Glomerular endothelial cell (primary cell): ENCODE measurements around the gene SLC12A4. TPM values are rescaled to one million over a fixed set of nuclear protein-coding genes. Genes with fewer than 3 reads are reported as not detected.
"Not testable (repeated sequence)": the region's sequence is repeated elsewhere in the genome, so short reads cannot be mapped to it uniquely, and the experiment has no call there.

Experiments
- DNase-seq: peaks from one replicate; pipeline ENCODE4 v3.0.0-alpha.2; 2011; ENCODE audit warnings: low read depth, low spot score; ENCODE audit errors: extremely low read depth
- total RNA-seq: library from RNA; depleted of rRNA; stranded (reverse); fragments of >200 nt; gene quantifications from 2 replicates; pipeline ENCODE4 v1.2.3, GENCODE V29; 2015

The SLC12A4 gene
- total RNA-seq: 44.6 and 99.8 TPM in 2 replicates

- no peak for DNase-seq
These were observed at the start of gene SLC12A4 for GRCh38 chr16:67968400-67969253. TSS of gene SLC12A4 (minus strand) at chr16:67968637. CDS start at chr16:67968553, 84 bp downstream.

DNA sequence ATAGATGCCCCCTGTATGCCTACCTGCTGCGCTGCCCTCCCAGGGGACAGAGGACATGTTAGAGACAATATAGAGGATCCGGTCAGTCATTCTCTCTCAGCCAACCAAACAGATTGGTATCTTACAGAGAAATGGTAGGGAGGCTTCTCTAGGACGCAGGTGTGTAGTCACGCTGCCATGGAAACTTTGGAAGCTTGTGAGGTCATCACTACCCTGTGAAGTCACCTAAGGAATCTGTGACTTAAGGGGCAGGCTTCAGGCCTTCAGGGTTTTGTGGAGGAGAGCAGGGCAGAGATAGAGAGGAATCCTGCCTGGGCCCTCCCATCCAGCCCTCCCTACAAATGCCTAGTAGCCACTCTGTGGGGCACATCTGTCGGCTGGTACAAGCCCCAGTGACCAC, 47.2 kb upstream of the SLC12A4 start, which contains the start of gene DPEP2NB:
Gene DPEP2NB, minus strand, starts transcription at position 231 of the 400 bp plus-strand sequence. Its CDS starts 141 bp downstream, at position 90.
- DNase-seq: no peak

DNA sequence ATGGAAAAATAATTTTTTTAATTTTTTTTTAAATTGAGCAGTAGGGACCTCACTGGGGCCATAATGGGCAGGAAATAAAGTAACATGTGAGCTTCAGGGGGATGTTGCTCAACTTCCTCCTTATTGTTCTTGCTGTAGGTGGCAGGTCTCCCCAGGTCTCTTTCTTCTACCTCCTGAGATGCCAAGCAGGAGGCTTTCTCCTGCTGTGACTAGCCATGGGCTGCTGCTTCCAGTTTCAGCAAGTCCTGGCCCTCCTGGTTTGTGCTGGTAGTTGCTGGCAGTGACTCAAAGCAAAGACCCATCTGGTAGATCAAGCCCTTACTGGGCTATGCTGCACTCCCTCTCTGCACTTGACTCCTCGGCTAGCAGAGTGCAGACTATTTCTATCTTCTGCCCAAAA, 45.0 kb upstream of the SLC12A4 start:
- DNase-seq: no peak

DNA sequence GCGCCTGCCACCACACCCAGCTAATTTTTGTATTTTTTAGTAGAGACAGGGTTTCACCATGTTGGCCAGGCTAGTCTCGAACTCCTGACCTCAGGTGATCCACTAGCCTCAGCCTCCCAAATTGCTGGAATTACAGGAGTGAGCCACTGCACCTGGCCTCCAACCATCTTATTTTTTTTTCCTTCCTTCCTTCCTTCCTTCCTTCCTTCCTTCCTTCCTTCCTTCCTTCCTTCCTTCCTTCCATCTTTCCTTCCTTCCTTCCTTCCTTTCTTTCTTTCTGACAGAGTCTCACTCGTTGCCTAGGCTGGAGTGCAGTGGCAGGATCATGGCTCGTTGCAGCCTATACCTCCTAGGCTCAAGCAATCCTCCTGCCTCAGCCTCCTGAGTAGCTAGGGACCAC, 41.4 kb upstream of the SLC12A4 start:
- not testable (repeated sequence) for DNase-seq

DNA sequence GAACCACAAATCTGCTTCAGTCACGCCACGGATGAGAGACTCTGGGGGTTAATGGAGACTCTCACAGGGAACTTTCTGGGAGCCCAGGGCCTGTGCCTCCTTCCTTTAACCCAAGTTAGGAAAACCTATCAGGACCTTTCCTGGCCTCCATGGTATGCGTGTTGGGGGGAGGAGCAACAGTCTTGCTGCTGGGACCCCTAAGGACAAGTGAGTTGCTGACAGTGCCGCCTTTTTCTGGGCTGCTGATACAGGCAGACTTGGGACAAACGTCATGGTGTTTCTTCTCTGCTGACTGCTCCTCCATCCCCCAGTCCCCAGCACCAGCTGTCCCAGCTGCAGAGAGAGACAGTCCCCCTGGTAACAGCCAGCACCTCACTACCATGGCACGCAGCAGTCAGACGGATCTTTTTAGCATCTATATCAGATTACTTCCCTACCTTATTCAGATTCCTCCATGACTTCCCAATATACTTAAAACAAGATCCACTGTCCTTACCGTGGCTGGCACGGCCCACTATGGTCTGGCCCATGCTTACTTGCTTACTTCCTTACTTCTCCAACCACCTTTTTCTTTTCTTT, 40.8 kb upstream of the SLC12A4 start:
- DNase-seq: no peak

DNA sequence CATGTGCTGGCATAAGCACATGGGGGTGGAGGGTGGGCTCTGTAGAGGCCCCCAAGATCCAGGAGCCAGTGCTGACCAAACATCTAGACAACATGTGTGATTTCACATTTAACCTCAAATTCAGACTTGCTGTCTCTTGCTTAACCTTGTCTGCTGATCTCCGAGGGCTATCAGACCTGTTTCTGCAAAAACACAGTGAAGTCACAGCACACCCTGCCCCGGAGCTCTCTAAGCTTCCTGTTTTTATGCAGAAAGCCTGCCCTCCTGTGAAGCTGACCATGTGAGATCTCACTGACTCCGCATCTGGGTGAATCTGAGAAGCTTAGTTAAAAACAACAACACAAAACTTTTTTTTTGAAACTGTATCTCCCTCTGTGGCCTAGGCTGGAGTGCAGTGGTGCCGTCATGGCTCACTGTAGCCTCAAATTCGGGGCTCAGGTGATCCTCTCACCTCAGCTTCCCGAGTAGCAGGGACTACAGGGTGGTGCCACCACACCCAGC, 37.4 kb upstream of the SLC12A4 start:
- DNase-seq: no peak

GRCh38 chr16:68005211-68005610, 36.8 kb upstream of the SLC12A4 start:
- no peak for DNase-seq

DNA sequence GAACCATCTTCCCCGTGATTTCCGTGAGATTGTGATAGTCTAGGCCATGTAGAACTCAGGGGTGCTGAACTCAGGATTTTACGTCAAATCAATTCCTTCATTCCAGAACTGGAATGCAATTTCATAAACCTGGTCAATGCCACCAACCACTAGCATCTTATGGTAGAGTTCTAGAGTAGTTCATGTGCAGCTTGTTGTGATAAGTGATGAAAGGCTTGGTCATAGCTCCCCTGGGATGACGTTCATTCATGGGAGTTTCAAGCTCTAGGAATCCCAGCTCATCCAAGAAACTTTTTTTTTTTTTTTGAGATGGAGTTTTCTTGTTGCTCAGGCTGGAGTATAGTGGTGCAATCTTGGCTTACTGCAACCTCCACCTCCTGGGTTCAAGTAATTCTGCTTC, 34.6 kb upstream of the SLC12A4 start:
- no peak for DNase-seq

DNA sequence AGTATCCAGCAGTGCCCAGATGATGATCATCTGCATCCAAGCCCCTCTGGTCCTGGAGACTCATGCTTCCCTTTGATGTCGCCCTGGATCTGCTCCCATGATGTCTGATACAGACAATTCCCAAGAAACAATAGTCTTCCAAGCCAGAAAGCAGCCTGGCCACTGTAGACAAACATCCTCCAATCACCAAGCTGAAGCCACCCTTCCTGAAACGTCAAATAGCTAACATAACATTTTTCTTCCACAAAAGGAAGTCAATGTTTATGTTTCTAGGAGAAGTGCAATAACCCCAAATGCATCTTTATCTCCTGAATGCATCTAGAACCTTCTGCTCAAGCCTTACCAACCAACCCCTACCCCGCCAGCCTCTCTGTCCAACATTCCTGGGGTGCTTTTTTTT, 32.0 kb upstream of the SLC12A4 start:
- no peak for DNase-seq

DNA sequence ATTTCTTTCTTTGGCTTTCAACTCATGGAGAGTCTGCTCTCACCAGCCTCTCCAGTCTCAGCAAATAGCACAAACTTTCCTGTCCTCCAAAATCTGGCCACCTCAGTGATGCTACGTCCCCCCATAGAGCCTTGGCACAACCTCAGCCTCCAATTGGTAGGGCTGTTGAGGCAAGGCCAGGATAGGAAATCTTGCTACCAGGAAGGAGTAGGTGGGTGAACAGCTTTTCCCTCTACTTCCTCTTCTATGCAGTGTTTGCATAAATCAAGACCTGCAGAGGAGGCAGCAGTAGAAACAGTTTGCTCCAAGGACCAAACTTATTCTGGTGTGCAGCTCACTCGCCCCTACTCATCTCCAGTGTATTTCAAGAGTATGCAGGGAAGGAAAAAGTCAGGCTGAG, 31.5 kb upstream of the SLC12A4 start:
- DNase-seq: no peak

DNA sequence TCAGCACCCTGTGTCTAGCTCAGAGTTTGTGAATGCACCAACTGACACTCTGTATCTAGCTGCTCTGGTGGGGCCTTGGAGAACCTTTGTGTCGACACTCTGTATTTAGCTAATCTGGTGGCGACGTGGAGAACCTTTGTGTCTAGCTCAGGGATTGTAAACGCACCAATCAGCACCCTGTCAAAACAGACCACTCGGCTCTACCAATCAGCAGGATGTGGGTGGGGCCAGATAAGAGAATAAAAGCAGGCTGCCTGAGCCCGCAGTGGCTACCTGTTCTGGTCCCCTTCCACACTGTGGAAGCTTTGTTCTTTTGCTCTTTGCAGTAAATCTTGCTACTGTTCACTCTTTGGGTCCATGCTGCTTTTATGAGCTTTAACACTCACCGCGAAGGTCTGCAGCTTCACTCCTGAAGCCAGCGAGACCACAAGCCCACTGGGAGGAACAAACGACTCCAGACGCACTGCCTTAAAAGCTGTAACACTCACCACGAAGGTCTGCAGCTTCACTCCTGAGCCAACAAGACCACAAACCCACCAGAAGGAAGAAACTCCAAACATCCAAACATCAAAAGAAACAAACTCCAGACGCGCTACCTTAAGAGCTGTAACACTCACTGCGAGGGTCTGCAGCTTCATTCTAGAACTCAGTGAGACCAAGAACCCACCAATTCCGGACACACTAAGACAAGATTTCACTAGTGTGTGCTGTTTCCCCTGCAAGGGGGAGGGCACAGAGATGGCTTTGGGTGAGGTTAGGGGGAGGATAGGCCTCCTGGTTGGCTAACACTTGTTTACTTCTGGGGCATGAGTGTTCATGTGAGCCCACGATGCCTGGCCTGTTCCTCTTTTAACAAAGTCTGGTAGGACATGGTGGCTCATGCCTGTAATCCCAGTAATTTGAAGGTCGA, 30.6 kb upstream of the SLC12A4 start, which contains the start of gene DPEP2:
Gene DPEP2, minus strand, starts transcription at position 706 of the 910 bp plus-strand sequence. CDS start 6,272 bp downstream, outside the sequence.
- DNase-seq: not testable (repeated sequence)

GRCh38 chr16:67998231-67998778, 29.9 kb upstream of the SLC12A4 start:
- DNase-seq: not testable (repeated sequence)

DNA sequence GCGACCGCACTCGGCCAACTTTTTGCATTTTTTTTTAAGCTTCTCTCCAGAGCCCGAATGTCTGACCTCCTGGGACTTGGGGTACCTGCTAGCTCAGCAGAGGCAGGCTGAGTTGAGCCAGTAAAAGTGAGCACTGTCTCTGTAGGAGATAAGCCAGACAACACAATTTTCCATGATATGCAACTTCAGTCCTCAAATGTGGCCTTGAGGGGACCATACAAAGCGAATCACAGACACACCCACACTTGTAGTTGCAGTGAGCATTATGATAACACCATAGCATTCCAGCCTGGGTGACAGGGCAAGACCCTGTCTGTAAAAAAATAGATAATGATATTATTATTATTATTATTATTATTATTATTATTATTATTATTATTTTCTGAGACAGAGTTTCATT, 28.2 kb upstream of the SLC12A4 start:
- DNase-seq: no peak

DNA sequence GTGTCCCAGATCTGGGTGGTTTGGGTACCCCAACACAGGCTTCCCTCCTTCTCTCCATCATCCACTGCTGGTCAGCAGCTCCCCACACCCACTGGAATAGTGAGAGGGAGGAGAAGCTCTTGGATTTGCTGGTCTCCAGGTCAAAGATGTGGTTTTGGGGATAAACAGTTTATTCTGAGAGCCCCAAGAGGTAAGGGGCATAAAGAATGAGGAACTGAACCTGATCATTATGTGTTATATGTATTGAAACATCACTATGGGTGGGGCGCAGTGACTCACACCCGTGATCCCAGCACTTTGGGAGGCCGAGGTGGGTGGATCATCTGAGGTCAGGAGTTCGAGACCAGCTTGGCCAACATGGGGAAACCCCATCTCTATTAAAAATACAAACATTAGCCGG, 27.0 kb upstream of the SLC12A4 start:
- no peak for DNase-seq

- not testable (repeated sequence) for DNase-seq
These were observed 25.6 kb upstream of the SLC12A4 start for GRCh38 chr16:67994040-67994408.

GRCh38 chr16:67993207-67994039, 25.0 kb upstream of the SLC12A4 start:
- DNase-seq: no peak

GRCh38 chr16:67992661-67993206, 24.3 kb upstream of the SLC12A4 start:
- no peak for DNase-seq

- DNase-seq: no peak
These were observed 21.6 kb upstream of the SLC12A4 start for GRCh38 chr16:67990018-67990386.

- no peak for DNase-seq
These were observed 21.0 kb upstream of the SLC12A4 start for GRCh38 chr16:67989322-67990017.
